GM21423 (cell line): ENCODE data around the gene SYNE3.

Experiments
- ATAC-seq: cut with Tn5 transposase; IDR thresholded peaks from one replicate; pipeline ENCODE4 v1.9.1; 2021; ENCODE audit warnings: mild to moderate bottlenecking, moderate library complexity; ENCODE audit not compliant: unreplicated experiment

SYNE3 gene

GRCh38 chr14:95516554-95517181, at the start of gene SYNE3:
Gene SYNE3 (minus strand): TSS chr14:95516650. CDS start chr14:95475821, 40,829 bp downstream.
- ATAC-seq: peak; percentile 45

DNA sequence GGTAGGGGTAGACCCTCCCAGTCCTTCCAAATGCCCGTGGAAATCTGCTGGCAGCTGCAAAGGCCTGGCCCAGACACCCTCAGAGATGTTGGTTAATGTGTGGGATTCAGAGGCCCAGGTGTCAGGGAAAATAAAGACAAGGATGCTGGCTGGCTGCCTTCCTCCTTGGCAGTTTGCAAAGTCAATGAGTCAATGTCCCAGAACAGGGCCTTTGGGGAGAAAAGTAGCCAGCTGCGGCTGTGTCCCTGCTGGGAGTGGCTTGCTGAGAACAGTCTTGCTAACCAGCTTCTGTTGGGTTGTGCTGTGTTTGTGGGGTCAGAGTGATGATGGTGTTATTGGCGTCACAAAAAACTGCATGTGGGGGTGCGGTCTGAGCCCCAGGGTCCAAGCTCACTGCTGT, 47.6 kb upstream of the SYNE3 start:
- ATAC-seq: no peak

- ATAC-seq: no peak
Observed at GRCh38 chr14:95562892-95563685, 46.6 kb upstream of the SYNE3 start.

DNA sequence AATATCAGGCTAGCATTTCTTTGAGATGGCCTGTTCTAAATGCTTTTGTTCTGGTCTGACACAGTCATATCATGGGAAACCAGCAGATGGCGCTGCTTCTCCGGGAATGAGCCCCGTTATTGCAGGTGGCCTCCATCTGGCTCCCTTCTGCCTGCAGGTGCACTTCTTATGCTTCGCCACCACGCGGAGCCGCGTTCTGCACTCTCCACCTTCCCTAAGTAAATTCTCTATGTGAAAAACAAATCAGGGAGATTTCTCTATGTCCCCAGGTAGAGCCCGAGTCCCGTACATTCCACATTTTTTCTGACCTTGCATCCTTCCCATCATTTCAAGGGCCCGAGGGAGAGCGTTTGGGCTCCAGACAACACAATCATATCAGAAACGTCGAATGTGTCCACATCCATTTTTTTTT, 44.6 kb upstream of the SYNE3 start:
- ATAC-seq: peak; percentile 78

- no peak for ATAC-seq
Observed at GRCh38 chr14:95559203-95559602, 42.8 kb upstream of the SYNE3 start.

- ATAC-seq: no peak
Observed at GRCh38 chr14:95557832-95558231, 41.4 kb upstream of the SYNE3 start.

DNA sequence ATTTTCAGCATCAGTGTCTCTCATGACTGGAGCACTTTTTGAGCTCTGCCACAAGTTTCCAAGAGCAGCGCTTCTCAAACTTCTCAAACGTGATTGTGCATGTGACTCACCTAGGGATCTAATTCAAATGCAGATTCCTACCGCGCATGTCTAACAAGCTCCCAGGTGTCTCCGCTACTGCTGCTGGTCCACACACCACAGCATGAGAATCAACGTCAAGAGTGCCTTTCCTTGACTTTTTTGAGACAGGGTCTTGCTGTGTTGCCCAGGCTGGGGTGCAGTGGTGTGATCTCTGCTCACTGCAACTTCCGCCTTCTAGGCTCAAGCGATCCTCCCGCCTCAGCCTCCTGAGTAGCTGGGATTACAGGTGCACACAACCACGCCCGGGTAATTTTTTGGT, 40.8 kb upstream of the SYNE3 start:
- ATAC-seq: no peak

DNA sequence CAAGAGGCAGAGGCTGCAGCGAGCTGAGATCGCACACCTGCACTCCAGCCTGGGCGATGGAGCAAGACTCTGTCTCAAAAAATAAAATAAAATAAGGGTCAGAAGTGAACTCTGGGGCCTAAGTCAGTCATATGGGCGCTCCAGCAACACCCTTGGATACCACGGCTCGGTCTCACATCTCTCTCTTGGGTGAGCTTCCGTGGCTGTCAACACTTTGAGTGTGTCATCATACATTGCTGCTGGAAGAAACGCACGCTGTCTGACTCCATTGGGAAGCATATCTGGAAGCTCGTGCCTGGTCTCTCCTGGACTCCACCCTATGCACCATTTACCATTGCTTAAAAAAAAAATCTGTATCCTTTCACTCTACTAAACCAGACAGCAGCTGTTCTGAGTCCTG, 38.6 kb upstream of the SYNE3 start:
- ATAC-seq: no peak

- no peak for ATAC-seq
Observed at GRCh38 chr14:95553141-95553540, 36.7 kb upstream of the SYNE3 start.

DNA sequence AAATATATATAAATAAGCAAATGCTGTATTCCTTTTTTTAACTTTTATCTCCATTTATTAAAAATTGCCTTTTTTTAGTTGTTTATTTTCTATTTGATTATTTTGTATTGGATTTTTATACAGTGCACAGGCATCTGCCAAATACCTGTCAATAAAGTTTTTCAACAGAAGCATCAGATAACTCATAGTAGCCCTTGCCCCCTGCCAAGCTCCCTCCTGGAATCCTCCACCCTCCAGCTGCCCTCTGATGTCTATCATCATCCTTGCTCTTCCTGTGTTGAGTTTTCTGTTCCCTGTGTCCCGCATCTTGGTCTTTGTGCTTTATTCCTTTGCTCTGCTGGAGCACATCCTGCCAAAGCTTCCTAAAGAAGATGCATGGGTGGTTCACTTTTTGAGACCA, 35.0 kb upstream of the SYNE3 start:
- ATAC-seq: no peak

DNA sequence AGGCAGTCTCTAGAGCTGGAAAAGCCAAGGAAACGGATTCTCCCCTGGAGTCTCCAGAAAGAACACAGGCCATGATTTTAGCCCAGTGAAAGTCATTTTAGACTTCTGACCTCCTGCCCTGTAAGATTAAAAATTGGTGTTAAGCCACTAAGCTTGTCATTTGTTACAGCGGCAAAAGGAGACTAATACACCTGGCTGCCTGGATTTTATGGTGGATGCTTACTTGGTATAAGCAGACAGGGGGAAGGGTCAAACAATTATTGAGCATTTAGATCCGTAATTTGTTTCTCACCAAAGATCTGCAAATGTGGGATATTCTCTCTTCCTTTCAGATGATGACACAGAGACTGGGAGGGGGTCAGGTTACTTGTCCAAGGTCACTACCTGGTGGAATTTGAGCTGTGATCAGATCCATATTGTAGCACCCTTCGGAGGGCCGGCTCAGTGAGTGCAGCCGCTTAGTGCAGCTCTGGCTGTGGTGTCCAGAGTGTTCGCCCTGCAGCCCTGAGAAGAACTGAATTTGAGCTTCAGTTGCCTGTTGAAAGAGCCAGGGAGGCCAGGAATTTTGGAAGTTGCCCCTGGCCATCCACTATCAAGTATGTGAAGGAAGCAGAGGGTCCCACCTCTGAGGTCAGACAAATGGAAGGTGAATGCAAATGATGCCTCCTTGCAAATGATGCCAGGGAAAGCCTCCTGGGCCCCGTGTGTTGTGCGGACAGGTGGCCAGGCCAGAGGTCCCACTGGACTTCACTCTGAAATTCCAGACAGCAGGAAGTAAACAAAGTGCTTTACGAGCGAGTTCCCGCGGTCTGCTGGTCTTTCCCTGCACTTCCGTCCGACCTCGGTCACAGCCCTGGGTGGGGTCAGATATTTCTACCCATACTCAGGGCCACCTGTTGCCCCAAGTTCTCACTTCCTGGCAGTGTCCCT, 33.5 kb upstream of the SYNE3 start:
- ATAC-seq: no peak

DNA sequence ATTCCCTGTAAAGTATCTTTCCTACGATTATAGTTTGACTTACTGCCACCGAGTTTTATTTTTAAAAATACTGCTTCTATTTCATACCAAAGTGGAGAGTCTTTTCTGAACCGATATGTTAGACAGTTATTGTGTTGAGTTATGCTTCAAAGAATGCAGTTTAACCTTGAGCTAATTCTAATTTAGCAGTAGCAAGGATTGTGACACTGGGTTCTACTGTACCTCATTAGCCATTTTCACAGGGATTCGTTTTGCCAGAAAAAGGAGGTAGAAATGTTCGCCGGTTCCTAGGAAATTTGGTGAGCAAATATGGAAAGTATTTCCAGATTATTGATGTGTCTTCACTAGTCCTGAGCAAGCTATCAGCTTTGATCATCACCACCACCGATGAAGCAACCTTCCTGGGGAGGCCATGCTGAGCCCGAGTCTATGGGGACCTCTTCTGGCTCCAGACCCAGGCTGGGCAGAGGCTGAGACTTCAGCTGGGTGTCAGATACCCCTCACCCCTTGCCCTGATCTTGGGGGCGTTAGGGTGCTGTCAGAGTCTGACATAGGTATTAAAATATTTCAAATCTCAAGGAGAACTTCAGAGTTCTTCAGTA, 32.0 kb upstream of the SYNE3 start:
- no peak for ATAC-seq

GRCh38 chr14:95547626-95548327, 31.3 kb upstream of the SYNE3 start:
- ATAC-seq: no peak

DNA sequence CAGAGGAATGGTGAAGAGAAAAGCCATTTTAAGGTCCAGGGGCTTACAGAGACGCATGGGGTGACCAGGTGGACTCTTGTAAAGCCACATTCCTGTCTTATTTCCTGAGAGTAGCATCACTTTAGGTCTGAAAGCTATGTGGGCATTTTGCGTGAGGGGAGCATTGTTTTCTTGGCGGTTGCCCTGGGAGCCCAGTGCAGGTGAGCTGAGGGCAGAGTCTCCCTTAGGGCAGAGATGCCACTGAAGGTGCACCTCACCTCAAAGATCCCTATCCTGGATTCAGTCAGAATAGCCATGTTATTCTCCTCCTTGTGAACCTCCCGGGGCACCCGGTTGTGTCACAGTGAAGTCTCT, 30.8 kb upstream of the SYNE3 start:
- no peak for ATAC-seq

GRCh38 chr14:95545515-95546168, 29.2 kb upstream of the SYNE3 start:
- no peak for ATAC-seq

- no peak for ATAC-seq
Observed at GRCh38 chr14:95544588-95544987, 28.1 kb upstream of the SYNE3 start.

- no peak for ATAC-seq
Observed at GRCh38 chr14:95543021-95543420, 26.6 kb upstream of the SYNE3 start.

GRCh38 chr14:95541932-95542930, 25.8 kb upstream of the SYNE3 start:
- ATAC-seq: no peak

GRCh38 chr14:95541346-95541745, 24.9 kb upstream of the SYNE3 start:
- no peak for ATAC-seq
